ENCODE data around the gene KCTD15. TPM values are rescaled to one million over a fixed set of nuclear protein-coding genes. Genes with fewer than 3 reads are reported as not detected.
"Not testable (repeated sequence)": the region's sequence is repeated elsewhere in the genome, so short reads cannot be mapped to it uniquely, and the experiment has no call there.

Gene KCTD15
- total and polyA plus RNA-seq, 5 donors: 10.3 to 14.6 (median 10.9) TPM

DNA sequence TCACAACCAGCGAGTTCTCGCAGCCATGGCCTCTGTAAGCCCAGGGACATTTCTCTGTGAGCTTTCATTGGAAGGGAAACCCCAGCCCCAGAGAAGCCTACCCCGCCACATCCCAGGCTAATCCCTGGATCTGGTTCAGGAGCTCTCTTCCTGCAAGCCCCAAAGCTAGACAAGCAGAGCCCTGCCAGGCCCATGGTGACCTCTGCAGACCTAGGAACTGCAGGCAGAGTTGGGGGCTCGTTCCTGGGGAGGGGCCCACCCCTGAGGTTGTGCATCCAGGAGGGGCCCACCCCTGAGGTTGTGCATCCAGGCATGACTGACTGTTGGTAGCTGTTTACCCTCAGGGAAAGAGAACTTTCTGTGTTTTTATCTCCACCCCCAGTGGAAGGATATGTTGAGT is 21.7 kb downstream of the KCTD15 start:
- H3K27me3 ChIP-seq (ENCODE audit: control insufficient read depth, insufficient read depth): no peaks in the 10 kb centered on the region
- intact Hi-C loops (cut with DNase I): no loop called here
- peak in 1 of 3 donors; percentile 18 for DNase-seq
- WGBS: 93% methylated on average over 4 of the region's 4 CpGs
- H3K9me3 ChIP-seq (ENCODE audit: control insufficient read depth, low read length): no peaks in the 10 kb centered on the region
- peaks cover 4% of the 10 kb centered on the region for H3K4me1 ChIP-seq (ENCODE audit: control insufficient read depth, insufficient read depth, low read length)
- ATAC-seq: no peak
- no peak overlapping the region for H3K27ac ChIP-seq (ENCODE audit: low read length)
- no peak overlapping the region for H3K4me3 ChIP-seq (ENCODE audit: low read length)

DNA sequence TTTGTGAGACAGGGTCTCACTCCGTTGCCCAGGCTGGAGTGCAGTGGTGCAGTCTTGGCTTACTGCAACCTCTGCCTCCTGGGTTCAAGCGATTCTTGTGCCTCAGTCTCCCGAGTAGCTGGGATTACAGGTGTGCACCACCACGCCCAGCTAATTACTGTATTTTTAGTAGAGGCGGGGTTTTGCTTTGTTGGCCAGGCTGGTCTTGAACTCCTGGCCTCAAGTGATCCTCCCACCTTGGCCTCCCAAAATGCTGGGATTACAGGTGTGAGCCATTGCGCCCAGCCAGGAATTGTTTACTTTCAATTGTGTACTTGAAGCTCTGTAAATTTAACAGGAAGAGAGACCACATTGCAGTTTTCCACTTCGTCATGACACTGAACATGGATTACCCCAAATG is 22.4 kb downstream of the KCTD15 start:
- H3K9me3 ChIP-seq (ENCODE audit: control insufficient read depth, low read length); H3K4me1 ChIP-seq (ENCODE audit: control insufficient read depth, insufficient read depth, low read length); H3K27ac ChIP-seq (ENCODE audit: low read length); H3K27me3 ChIP-seq (ENCODE audit: control insufficient read depth, insufficient read depth); H3K4me3 ChIP-seq (ENCODE audit: low read length); intact Hi-C loops (cut with DNase I); ATAC-seq: not testable (repeated sequence)
- WGBS: 93% methylated on average over 7 of the region's 7 CpGs
- DNase-seq: peak in 1 of 3 donors; percentile 1

DNA sequence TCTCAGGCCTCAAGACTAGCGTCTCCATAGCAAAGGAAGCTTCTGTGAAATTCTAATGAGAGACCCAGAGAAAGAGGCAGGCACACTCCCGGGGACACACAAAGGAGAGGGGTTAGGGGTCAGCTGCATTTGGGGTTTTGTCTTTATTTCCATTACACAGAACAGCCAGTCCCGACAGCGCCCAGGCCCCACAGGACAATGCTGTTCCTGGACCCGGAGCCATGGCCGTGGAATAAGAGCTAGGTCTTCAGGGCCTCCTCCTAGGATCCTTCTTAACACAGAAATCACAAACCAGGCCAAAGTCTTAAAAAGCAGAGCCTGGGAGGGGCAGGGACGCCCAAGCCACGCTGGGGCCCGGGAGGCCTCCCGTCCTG is 22.8 kb downstream of the KCTD15 start:
- H3K4me1 ChIP-seq (ENCODE audit: control insufficient read depth, insufficient read depth, low read length): peaks cover 4% of the 10 kb centered on the region
- no peaks in the 10 kb centered on the region for H3K9me3 ChIP-seq (ENCODE audit: control insufficient read depth, low read length)
- intact Hi-C loops (cut with DNase I): no loop called here
- peak overlapping the region; percentile 44 for H3K4me3 ChIP-seq (ENCODE audit: low read length)
- ATAC-seq (no peak), DNase-seq (no peak)
- peak overlapping the region; percentile 76 for H3K27ac ChIP-seq (ENCODE audit: low read length)
- no peaks in the 10 kb centered on the region for H3K27me3 ChIP-seq (ENCODE audit: control insufficient read depth, insufficient read depth)
- WGBS: 42% methylated on average over 10 of the region's 10 CpGs

DNA sequence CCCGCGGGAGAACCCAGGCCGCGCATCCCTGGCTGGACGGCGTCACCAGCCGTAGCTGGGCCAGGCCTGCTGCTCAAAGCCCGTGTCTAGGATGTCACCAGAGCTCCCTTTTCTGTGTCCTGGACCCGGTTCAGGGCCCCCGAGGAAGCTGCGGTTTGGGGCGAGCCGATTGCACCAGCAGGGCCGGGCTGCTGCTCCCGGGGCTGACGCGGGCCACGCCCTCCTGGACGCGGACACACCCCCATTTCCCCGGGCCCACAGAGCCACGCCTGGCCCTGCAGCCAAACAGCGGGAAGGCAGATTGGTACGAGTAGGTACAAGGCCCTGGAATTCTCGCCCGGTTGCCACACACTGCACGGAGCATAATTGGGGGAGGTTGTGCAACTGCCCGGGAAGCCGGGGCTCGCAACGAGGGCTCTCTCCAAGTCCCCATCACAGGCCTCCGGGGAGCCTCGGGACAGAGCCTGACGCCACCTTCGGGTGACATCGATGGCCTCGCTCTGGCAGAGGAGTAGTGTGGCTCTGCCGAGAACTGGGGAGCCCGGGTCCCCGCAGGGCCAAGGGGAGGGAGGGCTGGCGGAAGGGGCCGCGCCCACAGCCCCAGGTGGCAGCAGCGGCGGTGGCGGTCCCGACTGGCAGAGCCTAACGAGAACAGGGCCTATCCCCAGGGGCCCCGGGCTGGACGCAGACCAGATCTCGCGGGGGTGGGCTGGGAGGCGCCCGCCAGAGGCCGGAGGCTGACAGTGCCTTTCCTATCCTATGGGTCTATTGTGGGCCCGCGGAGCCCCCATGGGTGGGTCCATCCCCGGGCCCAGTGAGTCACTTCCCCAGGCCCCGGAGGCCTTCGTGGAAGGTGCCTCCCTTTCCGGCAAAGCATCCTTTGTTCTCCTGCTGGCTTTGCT is 23.5 kb downstream of the KCTD15 start:
- DNase-seq: peak; percentile 90 to 95 (median 94)
- intact Hi-C loops (cut with DNase I): no loop called here
- Histone ChIP-seq H3K4me1 (ENCODE audit: control insufficient read depth, insufficient read depth, low read length) (peaks cover 4% of the 10 kb centered on the region), H3K9me3 (ENCODE audit: control insufficient read depth, low read length) (no peaks in the 10 kb centered on the region), H3K4me3 (ENCODE audit: low read length) (peak overlapping the region; percentile 44), H3K27ac (ENCODE audit: low read length) (peak overlapping the region; percentile 76), H3K27me3 (ENCODE audit: control insufficient read depth, insufficient read depth) (no peaks in the 10 kb centered on the region)
- ATAC-seq: peak; percentile 92 to 96
- 3% methylated on average over 61 of the region's 61 CpGs for WGBS

DNA sequence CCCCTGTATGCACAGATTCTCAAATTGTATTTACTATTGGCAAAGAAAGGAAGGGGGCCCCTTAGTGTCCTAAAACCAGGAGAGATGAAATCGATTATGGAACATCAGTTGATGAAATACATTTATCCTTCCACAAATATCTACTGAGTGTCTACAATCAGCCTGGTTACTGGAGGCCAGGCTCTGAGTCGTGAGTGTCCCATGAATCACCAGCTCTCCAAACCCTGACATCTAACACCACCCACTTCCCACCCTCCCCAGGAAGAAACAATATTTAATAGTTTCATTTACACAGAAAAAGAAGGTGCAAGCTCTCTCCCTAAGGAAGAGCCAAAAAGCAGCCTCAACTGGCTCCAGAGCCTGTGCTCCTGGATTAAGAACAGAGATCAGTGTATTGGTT is 25.2 kb downstream of the KCTD15 start:
- WGBS: 64% methylated on average over 2 of the region's 2 CpGs
- intact Hi-C loops (cut with DNase I): no loop called here
- ATAC-seq (no peak), DNase-seq (no peak)
- Histone ChIP-seq H3K27ac (ENCODE audit: low read length) (no peak overlapping the region), H3K4me3 (ENCODE audit: low read length) (no peak overlapping the region), H3K27me3 (ENCODE audit: control insufficient read depth, insufficient read depth) (no peaks in the 10 kb centered on the region), H3K9me3 (ENCODE audit: control insufficient read depth, low read length) (no peaks in the 10 kb centered on the region), H3K4me1 (ENCODE audit: control insufficient read depth, insufficient read depth, low read length) (peaks cover 4% of the 10 kb centered on the region)

DNA sequence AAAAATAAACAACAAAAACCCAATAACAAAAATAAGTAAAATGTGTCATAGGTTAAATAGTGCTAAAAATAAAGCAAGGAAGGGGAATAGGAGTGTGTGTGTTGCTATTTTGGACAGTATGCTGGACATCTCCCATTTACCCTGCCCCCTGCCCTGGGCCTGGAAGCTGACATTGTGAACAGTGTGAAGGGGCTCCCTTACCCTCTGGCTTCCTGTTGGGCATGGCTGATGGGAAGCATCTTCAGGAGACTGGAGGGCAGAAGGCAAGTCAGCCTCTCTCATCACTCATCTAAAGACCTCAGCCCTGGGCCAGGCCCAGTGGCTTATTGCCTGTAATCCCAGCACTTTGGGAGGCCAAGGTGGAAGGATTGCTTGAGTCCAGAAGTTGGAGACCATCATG is 26.7 kb downstream of the KCTD15 start:
- no peak for ATAC-seq
- no peak overlapping the region for H3K4me3 ChIP-seq (ENCODE audit: low read length)
- peak in 1 of 3 donors; percentile 3 for DNase-seq
- H3K4me1 ChIP-seq (ENCODE audit: control insufficient read depth, insufficient read depth, low read length): peaks cover 4% of the 10 kb centered on the region
- intact Hi-C loops (cut with DNase I): no loop called here
- H3K27ac ChIP-seq (ENCODE audit: low read length): no peak overlapping the region
- no peaks in the 10 kb centered on the region for H3K27me3 ChIP-seq (ENCODE audit: control insufficient read depth, insufficient read depth)
- no peaks in the 10 kb centered on the region for H3K9me3 ChIP-seq (ENCODE audit: control insufficient read depth, low read length)

DNA sequence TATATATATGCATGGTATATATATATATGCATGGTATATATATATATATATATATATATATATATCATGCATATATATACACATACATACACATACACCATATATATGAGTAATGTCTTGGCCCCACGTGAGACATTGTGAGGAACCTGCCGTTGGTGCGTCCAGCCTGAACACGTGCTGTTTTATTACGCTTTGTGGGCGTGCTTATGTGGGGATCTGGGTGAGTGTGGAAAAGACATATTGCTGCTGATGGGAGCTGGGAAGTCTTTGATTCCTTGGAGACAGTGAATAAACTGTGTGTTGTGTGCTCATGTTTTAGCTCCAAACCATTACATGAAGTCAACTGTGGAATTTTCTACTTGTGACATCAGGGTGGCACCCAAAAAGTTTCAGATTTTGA is 28.9 kb downstream of the KCTD15 start:
- intact Hi-C loops (cut with DNase I): no loop called here
- no peak for DNase-seq
- no peaks in the 10 kb centered on the region for H3K9me3 ChIP-seq (ENCODE audit: control insufficient read depth, low read length)
- no peaks in the 10 kb centered on the region for H3K4me1 ChIP-seq (ENCODE audit: control insufficient read depth, insufficient read depth, low read length)
- 91% methylated on average over 6 of the region's 6 CpGs for WGBS
- ATAC-seq: no peak
- H3K27ac ChIP-seq (ENCODE audit: low read length): no peak overlapping the region
- H3K4me3 ChIP-seq (ENCODE audit: low read length): no peak overlapping the region
- no peaks in the 10 kb centered on the region for H3K27me3 ChIP-seq (ENCODE audit: control insufficient read depth, insufficient read depth)

DNA sequence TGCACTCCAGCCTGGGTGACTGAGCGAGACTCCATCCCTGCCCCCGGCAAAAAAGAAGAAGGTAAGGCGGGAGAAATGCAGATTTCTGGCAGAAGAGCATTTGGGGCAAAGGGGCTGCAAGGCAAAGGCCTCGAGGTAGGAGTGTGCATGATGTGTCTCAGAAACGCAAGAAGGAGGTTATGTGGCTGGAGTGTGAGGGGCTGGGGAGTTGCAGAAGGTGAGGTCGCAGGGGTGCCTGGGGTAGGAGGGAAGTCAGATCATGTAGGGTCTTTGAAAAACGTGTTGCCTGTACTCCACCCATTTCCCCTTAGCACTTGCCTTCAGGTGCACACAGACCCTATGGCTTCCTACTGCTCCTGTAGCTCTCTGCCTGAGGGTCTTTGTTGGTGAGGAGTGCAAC is 29.9 kb downstream of the KCTD15 start:
- no peak overlapping the region for H3K27ac ChIP-seq (ENCODE audit: low read length)
- H3K4me3 ChIP-seq (ENCODE audit: low read length): no peak overlapping the region
- H3K4me1 ChIP-seq (ENCODE audit: control insufficient read depth, insufficient read depth, low read length): no peaks in the 10 kb centered on the region
- no peaks in the 10 kb centered on the region for H3K27me3 ChIP-seq (ENCODE audit: control insufficient read depth, insufficient read depth)
- no peaks in the 10 kb centered on the region for H3K9me3 ChIP-seq (ENCODE audit: control insufficient read depth, low read length)
- DNase-seq: peak in 1 of 3 donors; percentile 3
- intact Hi-C loops (cut with DNase I): no loop called here
- WGBS: 82% methylated on average over 7 of the region's 7 CpGs
- no peak for ATAC-seq

DNA sequence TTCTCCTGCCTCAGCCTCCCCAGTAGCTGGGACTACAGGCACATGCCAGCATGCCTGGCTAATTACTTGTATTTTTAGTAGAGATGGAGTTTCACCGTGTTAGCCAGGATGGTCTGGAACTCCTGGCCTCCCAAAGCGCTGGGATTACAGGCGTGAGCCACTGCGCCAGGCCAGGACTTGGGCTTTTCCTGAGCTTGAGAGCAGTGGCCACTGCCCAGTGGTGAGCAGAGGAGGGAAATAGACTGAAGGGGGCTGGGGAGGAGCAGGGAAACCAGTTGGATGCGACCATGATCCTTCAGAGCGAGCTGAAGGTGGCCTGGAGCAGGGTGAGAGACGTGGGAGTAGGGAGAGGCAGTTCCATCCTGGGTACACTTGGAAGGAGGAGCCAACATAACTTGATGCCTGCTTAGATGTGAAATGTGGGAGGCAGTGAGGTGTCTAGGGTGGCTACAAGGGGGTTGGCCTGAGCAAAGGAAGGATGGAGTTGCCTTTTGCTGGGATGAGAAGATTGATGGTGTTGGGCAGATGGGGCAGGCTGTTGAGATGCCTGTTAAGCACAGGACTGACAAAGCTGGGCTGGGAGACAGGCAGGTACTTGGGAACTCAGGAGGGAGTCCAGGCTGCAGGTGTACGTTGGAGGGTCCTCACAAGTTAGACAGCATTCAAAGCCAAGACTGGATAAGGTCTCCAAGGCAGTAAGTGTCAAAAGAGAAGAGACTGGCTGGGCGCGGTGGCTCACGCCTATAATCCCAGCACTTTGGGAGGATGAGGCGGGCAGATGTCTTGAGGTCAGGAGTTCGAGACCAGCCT is 31.8 kb downstream of the KCTD15 start:
- intact Hi-C loops (cut with DNase I): no loop called here
- ATAC-seq: no peak
- WGBS: 86% methylated on average over 13 of the region's 13 CpGs

DNA sequence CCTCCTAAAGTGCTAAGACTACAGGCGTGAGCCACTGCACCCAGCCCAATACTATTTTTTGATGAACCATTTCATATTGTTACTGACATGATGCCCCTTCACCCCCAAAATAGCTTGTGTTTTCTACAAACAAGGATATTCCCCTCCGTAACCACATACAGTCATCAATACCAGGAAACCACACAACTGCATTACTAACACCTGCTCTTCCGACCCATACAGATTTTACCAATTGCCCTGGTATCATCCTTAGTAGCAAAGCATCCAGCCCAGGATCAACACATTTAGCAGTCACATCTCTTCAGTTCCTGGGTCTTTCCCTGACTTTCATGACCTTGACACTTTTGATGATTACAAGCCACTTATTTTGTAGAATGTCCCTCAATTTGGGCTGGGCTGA is 33.6 kb downstream of the KCTD15 start:
- intact Hi-C loops (cut with DNase I): no loop called here
- Histone ChIP-seq H3K4me3 (ENCODE audit: low read length) (no peak overlapping the region), H3K4me1 (ENCODE audit: control insufficient read depth, insufficient read depth, low read length) (no peaks in the 10 kb centered on the region), H3K27me3 (ENCODE audit: control insufficient read depth, insufficient read depth) (no peaks in the 10 kb centered on the region), H3K27ac (ENCODE audit: low read length) (no peak overlapping the region), H3K9me3 (ENCODE audit: control insufficient read depth, low read length) (no peaks in the 10 kb centered on the region)
- 91% methylated on average over 3 of the region's 3 CpGs for WGBS
- ATAC-seq: no peak
- no peak for DNase-seq

More for the DNA sequence above, 31.8 kb downstream of the KCTD15 start:
- H3K27ac ChIP-seq (ENCODE audit: low read length): no peak overlapping the region
- no peaks in the 10 kb centered on the region for H3K4me1 ChIP-seq (ENCODE audit: control insufficient read depth, insufficient read depth, low read length)
- DNase-seq: peak in 1 of 3 donors; percentile 4
- no peaks in the 10 kb centered on the region for H3K27me3 ChIP-seq (ENCODE audit: control insufficient read depth, insufficient read depth)
- H3K4me3 ChIP-seq (ENCODE audit: low read length): no peak overlapping the region
- no peaks in the 10 kb centered on the region for H3K9me3 ChIP-seq (ENCODE audit: control insufficient read depth, low read length)

DNA sequence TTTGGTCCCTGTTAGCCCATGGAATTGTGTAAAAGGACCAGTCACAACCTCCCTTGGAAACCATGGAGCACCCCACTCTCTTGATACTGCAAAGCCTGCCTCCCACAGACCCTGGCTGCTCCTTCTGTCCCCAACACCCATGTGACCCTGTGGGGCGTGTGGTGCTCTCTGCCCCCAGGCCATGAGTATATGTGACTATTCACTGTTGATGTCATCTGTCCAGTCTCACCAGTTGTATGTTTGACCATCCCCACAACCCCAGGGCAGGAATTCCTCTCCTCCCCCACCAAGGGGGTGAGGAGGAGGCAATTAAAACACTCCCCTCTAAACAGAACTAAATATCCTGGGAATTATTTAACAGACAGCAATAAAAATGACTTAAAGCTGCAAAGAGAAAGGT is 35.2 kb downstream of the KCTD15 start:
- Histone ChIP-seq H3K27me3 (ENCODE audit: control insufficient read depth, insufficient read depth) (no peaks in the 10 kb centered on the region), H3K4me1 (ENCODE audit: control insufficient read depth, insufficient read depth, low read length) (no peaks in the 10 kb centered on the region), H3K9me3 (ENCODE audit: control insufficient read depth, low read length) (no peaks in the 10 kb centered on the region), H3K27ac (ENCODE audit: low read length) (no peak overlapping the region), H3K4me3 (ENCODE audit: low read length) (no peak overlapping the region)
- no peak for ATAC-seq
- DNase-seq: no peak
- 55% methylated on average over 1 of the region's 1 CpG for WGBS
- intact Hi-C loops (cut with DNase I): no loop called here
